ENCODE data around the gene FXYD2. TPM values are rescaled to one million over a fixed set of nuclear protein-coding genes. Genes with fewer than 3 reads are reported as not detected.

Gene FXYD2
- total and polyA plus RNA-seq, 10 of the 15 experiments (the other 5 are each of a cell fraction or from before 2014, with no cell fraction given) = 1.2 to 4.5 (median 2.4) TPM

- 65% methylated on average over 10 of the region's 10 CpGs for WGBS (ENCODE audit: insufficient coverage, insufficient replicate concordance, low lambda C conversion rate, missing lambda C conversion rate)
- ATAC-seq (no peak), DNase-seq (ENCODE audit: low read depth, low spot score) (no peak), FAIRE-seq (no peak)
- Histone ChIP-seq H3K9ac (ENCODE audit: control insufficient read depth, insufficient read depth, low read length) (no peak overlapping the region), H3K27me3 (replicated peaks in 1 of 2; ENCODE audit: control insufficient read depth in 2 of 2, insufficient read depth in 2 of 2, low read length in 1 of 2) (peaks cover 4 to 10% of the 10 kb centered on the region in 2 experiments; a peak in 3 of 4 replicates), H3K4me2 (ENCODE audit: control insufficient read depth, insufficient read depth) (no peak overlapping the region), H3K36me3 (ENCODE audit: control insufficient read depth in 2 of 2, insufficient read depth in 2 of 2, low read length in 1 of 2) (no peaks in the 10 kb centered on the region), H3K79me2 (ENCODE audit: control insufficient read depth, insufficient read depth, low read length) (no peaks in the 10 kb centered on the region), H3K27ac (ENCODE audit: control insufficient read depth, insufficient read depth) (no peak overlapping the region), H3K4me1 (ENCODE audit: control insufficient read depth, insufficient read depth, low read length) (no peaks in the 10 kb centered on the region), H3K4me3 (no peak overlapping the region), H3K9me3 (replicated peaks; ENCODE audit: control insufficient read depth, insufficient read depth, low read length) (no peaks in the 10 kb centered on the region), H2AFZ (ENCODE audit: control insufficient read depth, low read depth, low read length) (no peak overlapping the region), H4K20me1 (ENCODE audit: control insufficient read depth, insufficient read depth) (no peaks in the 10 kb centered on the region)
- ChIA-PET CTCF (interaction anchor here (1.4 kb wide), 1 partner anchor 14 kb away, joined by 7 read pairs; no protein-coding TSS in a partner anchor), POLR2A (no interaction called here), RAD21 (ENCODE audit: unreplicated experiment) (no interaction called here), SMC1A (ENCODE audit: uncharacterized antibody, unreplicated experiment) (no interaction called here)
- TF ChIP-seq DPF2 (IDR thresholded peaks at IDR 0.05) (no peak), NR2C2 (IDR thresholded peaks at IDR 0.05; ENCODE audit: borderline replicate concordance, control insufficient read depth, insufficient read length, low read depth) (no peak), KLF5 (IDR thresholded peaks at IDR 0.05; ENCODE audit: partially characterized antibody) (no peak), NRF1 (conservative IDR thresholded peaks at IDR 0.05; ENCODE audit: low read depth, low read length) (no peak), HCFC1 (IDR thresholded peaks at IDR 0.05; ENCODE audit: low read length) (no peak), TAF1 (IDR thresholded peaks at IDR 0.05; ENCODE audit: borderline replicate concordance, low read depth, low read length) (no peak), SIN3A (IDR thresholded peaks at IDR 0.05; ENCODE audit: low read depth, low read length) (no peak)
- TF ChIP-seq, protein P1, sequence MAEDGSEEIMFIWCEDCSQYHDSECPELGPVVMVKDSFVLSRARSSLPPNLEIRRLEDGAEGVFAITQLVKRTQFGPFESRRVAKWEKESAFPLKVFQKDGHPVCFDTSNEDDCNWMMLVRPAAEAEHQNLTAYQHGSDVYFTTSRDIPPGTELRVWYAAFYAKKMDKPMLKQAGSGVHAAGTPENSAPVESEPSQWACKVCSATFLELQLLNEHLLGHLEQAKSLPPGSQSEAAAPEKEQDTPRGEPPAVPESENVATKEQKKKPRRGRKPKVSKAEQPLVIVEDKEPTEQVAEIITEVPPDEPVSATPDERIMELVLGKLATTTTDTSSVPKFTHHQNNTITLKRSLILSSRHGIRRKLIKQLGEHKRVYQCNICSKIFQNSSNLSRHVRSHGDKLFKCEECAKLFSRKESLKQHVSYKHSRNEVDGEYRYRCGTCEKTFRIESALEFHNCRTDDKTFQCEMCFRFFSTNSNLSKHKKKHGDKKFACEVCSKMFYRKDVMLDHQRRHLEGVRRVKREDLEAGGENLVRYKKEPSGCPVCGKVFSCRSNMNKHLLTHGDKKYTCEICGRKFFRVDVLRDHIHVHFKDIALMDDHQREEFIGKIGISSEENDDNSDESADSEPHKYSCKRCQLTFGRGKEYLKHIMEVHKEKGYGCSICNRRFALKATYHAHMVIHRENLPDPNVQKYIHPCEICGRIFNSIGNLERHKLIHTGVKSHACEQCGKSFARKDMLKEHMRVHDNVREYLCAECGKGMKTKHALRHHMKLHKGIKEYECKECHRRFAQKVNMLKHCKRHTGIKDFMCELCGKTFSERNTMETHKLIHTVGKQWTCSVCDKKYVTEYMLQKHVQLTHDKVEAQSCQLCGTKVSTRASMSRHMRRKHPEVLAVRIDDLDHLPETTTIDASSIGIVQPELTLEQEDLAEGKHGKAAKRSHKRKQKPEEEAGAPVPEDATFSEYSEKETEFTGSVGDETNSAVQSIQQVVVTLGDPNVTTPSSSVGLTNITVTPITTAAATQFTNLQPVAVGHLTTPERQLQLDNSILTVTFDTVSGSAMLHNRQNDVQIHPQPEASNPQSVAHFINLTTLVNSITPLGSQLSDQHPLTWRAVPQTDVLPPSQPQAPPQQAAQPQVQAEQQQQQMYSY (CRISPR knock-in tag; IDR thresholded peaks at IDR 0.05) = no peak
- in situ Hi-C loops (cut with MboI) (no loop called here), intact Hi-C loops (cut with micrococcal nuclease; ENCODE audit: unreplicated experiment) (no loop called here)
- no TSS peak for BruUV-seq (replicated peaks)
These were observed 30.4 kb downstream of the FXYD2 start for GRCh38 chr11:117794135-117794534.
